ENCODE measurements around the gene ATP13A1. TPM values are rescaled to one million over a fixed set of nuclear protein-coding genes. Genes with fewer than 3 reads are reported as not detected.

Gene ATP13A1
- total RNA-seq, 2 donors from 2014 or later: 57.0 to 65.1 TPM

GRCh38 chr19:19649580-19649995 lies 13.9 kb downstream of the ATP13A1 start:
- intact Hi-C loops (cut with DNase I, micrococcal nuclease): no loop called here
- DNase-seq: no peak

GRCh38 chr19:19649155-19649554 lies 14.3 kb downstream of the ATP13A1 start:
- ATAC-seq: no peak
- no peak for DNase-seq
- intact Hi-C loops (cut with DNase I, micrococcal nuclease): no loop called here

More at GRCh38 chr19:19649580-19649995, 13.9 kb downstream of the ATP13A1 start:
- no peak for ATAC-seq

GRCh38 chr19:19647037-19647835 lies 16.2 kb downstream of the ATP13A1 start:
- intact Hi-C loops (cut with DNase I, micrococcal nuclease): no loop called here
- DNase-seq: no peak
- ATAC-seq: no peak

GRCh38 chr19:19645233-19645870 lies 18.1 kb downstream of the ATP13A1 start:
- intact Hi-C loops (cut with DNase I, micrococcal nuclease): no loop called here
- DNase-seq (no peak), ATAC-seq (no peak)

DNA sequence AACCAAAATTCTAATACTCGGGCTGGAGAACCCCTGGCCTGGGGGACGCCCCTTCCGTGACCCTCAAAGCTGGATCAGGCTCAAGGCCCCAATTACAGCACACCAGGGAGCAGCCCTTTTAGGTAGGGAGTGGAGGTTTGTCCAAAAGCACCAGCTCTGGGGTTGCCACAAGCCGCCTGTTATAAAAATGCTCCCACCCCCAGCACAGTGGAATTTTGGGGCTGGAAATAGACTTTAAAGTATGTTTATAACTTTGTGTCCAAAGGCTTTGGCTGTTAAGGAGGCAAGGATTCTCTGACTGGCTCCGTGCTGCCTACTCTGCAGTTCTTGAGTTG lies 19.5 kb downstream of the ATP13A1 start:
- no peak for ATAC-seq
- DNase-seq: no peak
- intact Hi-C loops (cut with DNase I, micrococcal nuclease): loop anchor here (5.0 kb wide), 2 partner anchors 107 to 117 kb away; partner anchors contain the start of genes CILP2 (in 1 of the 2) and YJEFN3 (in 1 of the 2)

- peak; percentile 94 for ATAC-seq
- intact Hi-C loops (cut with DNase I, micrococcal nuclease): loop anchor here (5.0 kb wide), 2 partner anchors 106 to 116 kb away; partner anchors contain the start of genes CILP2 (in 1 of the 2) and YJEFN3 (in 1 of the 2)
- DNase-seq: peak; percentile 86 to 95
These were observed 20.1 kb downstream of the ATP13A1 start, which contains the start of gene GMIP for GRCh38 chr19:19643158-19644053. GMIP (minus strand) TSS chr19:19643657; CDS start chr19:19643529, 128 bp downstream.

DNA sequence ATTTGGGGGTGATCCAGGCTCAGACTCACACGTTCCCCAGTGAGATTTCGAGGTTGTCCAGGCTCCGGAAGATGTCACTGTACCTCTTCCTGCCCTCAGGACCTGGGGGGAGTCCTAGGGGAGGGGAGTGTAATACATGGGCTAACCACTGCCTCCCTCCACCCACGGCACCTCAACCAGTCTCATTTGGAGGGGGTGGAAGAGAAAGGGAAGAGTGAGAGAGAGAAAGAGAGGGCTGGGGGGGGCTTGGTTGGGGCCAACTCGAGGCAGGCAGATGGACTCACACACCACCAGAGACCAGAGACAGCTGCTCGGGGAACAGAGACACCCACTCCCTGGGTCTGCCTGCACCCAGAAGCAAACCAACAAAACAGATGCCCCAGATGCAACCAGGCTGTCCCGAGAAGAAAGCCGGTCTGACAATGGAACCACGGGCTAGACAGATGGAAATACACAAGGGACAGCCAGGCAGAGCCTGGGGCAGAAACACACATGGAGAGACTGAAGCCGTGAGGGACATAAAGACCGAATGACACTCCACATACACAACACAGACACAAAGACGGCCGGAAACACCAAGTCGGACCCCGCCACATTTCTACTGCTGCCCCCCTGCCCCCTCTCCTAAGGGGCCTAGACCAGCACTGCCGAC lies 20.8 kb downstream of the ATP13A1 start:
- no peak for DNase-seq
- intact Hi-C loops (cut with DNase I, micrococcal nuclease): loop anchor here (5.0 kb wide), 2 partner anchors 105 to 115 kb away; partner anchors contain the start of genes CILP2 (in 1 of the 2) and YJEFN3 (in 1 of the 2)
- ATAC-seq: peak; percentile 24

- DNase-seq: no peak
- intact Hi-C loops (cut with DNase I, micrococcal nuclease): no loop called here
- ATAC-seq: peak; percentile 20
These were observed 25.8 kb downstream of the ATP13A1 start for GRCh38 chr19:19637523-19638251.

DNA sequence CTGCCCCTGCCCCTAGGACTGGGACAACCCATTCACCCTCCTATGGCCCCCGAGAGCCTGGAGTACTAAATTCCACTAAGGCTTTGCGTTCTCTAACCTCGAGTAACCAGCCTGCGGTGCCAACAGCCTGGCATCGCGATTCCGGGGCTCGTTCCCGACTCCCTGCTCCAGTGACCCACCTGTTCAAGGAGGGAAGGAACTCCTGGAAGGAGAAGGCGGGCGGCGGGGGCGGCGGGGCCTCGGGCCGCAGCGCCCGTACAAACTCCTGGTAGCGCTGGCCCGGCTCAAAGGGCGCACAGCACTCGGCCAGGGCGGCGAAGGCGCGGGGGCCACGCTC lies 26.3 kb downstream of the ATP13A1 start:
- ATAC-seq (no peak), DNase-seq (no peak)
- intact Hi-C loops (cut with DNase I, micrococcal nuclease): no loop called here

DNA sequence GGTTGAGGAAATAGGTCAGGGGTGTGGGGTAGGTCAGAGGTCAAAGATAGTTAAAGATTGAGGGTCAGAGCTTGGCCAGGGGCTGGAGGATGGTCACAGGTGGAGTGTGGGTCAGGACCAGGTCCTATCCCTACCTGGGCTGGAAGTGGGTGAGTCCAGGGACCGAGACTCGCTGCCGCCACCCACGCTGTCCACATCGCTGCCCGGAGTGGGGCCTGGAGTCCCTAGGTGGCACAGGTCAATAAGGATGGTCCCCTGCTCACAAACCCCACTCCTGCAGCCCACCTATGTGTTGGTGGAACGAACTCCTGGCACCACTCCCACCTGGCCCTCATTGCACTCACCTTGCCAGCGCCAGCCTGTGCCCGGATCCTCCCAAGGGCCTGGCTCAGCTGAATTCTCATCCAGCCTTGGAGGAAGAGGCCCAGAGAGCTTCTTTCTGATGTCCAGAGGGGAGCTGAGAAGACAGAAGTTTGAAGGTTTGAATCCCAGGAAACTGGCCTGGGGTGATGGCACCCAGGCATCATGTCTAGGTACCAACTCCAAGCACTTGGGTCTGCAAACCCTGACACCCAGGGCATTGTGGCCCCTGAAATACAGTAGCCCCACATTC lies 26.8 kb downstream of the ATP13A1 start:
- intact Hi-C loops (cut with DNase I, micrococcal nuclease): no loop called here
- DNase-seq (no peak), ATAC-seq (no peak)

DNA sequence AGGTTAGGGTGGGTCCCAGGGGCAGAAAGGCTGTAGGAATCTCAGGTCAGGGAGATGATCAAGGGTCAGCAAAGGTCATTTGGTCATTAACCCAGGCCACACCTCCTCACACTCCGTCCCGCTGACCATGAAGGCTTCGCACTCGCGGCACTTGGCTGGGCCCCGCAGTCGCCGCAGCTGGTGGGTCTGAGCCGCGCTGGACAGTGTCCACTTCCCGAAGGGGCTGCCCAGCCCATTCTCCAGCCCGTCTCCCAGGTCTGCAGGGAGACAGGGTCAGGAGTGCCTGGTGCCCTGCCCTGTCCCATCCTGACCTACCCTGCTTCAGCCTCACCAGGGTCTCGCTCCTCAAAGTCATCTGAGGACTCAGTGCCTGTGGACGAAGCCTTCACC lies 28.2 kb downstream of the ATP13A1 start:
- intact Hi-C loops (cut with DNase I, micrococcal nuclease): no loop called here
- no peak for ATAC-seq
- DNase-seq: no peak

- DNase-seq: no peak
- intact Hi-C loops (cut with DNase I, micrococcal nuclease): no loop called here
- no peak for ATAC-seq
These were observed 28.8 kb downstream of the ATP13A1 start for GRCh38 chr19:19634516-19635312.

- intact Hi-C loops (cut with DNase I, micrococcal nuclease): no loop called here
- DNase-seq: no peak
- ATAC-seq: no peak
These were observed 29.6 kb downstream of the ATP13A1 start for GRCh38 chr19:19633711-19634515.

GRCh38 chr19:19632661-19633060 lies 30.8 kb downstream of the ATP13A1 start:
- DNase-seq (no peak), ATAC-seq (no peak)
- intact Hi-C loops (cut with DNase I, micrococcal nuclease): no loop called here

DNA sequence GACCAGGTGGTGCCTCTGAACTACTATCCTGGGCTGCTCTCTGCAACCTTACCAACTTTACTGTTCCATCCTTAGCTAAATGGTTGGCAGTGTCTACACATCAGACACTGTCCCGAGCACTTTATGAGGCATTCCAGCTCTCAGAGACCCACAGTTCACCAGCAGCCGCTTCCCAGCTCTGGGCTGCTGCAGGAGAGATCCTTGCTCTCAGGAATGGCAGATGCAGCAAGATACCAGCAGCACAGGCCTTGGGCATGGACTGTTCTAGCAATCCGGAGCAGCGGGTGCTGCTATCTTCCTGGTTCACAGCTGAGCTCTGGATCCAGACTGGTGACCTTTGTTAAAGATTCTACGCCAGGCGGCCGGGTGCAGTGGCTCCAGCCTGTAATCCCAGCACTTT lies 32.1 kb downstream of the ATP13A1 start:
- intact Hi-C loops (cut with DNase I, micrococcal nuclease): no loop called here
- ATAC-seq (no peak), DNase-seq (no peak)

- DNase-seq: no peak
These were observed 33.0 kb downstream of the ATP13A1 start for GRCh38 chr19:19630426-19630825.

More at GRCh38 chr19:19630426-19630825, 33.0 kb downstream of the ATP13A1 start:
- intact Hi-C loops (cut with DNase I, micrococcal nuclease): no loop called here
- no peak for ATAC-seq
